Panc1 (cell line): ENCODE data around the gene RPL12. TPM values are rescaled to one million over a fixed set of nuclear protein-coding genes. Genes with fewer than 3 reads are reported as not detected.

Experiments
- ATAC-seq: fragments of 200-7000 bp; cut with Tn5 transposase; 2 replicates; pipeline ENCODE4 v1.9.1; 2020; ENCODE audit warnings: mild to moderate bottlenecking, moderate library complexity
- BruUV-seq: library from RNA; stranded (reverse); fragments of 400-500 nt; replicated peaks from 2 replicates; lab custom pipeline; 2021; lab: Mats Ljungman, UMichigan
- CTCF ChIA-PET: fragments of 300-600 bp; sonication (Branson Sonifier 250); formaldehyde crosslinking; loops from one replicate; lab custom pipeline; 2022; ENCODE audit warnings: antibody characterized with exemption; lab: Charles Lee
- POLR2A ChIA-PET: fragments of 300-600 bp; sonication (Branson Sonifier 250); formaldehyde crosslinking; loops from one replicate; lab custom pipeline; 2022; ENCODE audit warnings: antibody characterized with exemption; lab: Charles Lee
- DNase-seq: peaks from one replicate; pipeline ENCODE4 v3.0.0-alpha.2; 2010; ENCODE audit warnings: low read depth, low spot score
- H3K27ac ChIP-seq: 2 replicates; pipeline ENCODE4 v1.5.1; 2011; ENCODE audit warnings: mild to moderate bottlenecking, low read length, inconsistent platforms
- H3K27me3 ChIP-seq: fragments of 200-500 bp; sonication (Bioruptor generic); 2 replicates; pipeline ENCODE4 v1.6.0; 2014; ENCODE audit warnings: low read length, inconsistent platforms; ENCODE audit not compliant: control insufficient read depth, insufficient read depth
- H3K36me3 ChIP-seq: fragments of 200-500 bp; sonication (Bioruptor generic); 2 replicates; pipeline ENCODE4 v1.5.1; 2014; ENCODE audit warnings: inconsistent platforms, mild to moderate bottlenecking, low read length, moderate library complexity; ENCODE audit not compliant: control insufficient read depth, insufficient read depth
- H3K4me1 ChIP-seq: 2 replicates; pipeline ENCODE4 v1.5.1; 2011; ENCODE audit warnings: inconsistent platforms, mild to moderate bottlenecking, low read length, moderate library complexity; ENCODE audit not compliant: control insufficient read depth, insufficient read depth
- H3K4me3 ChIP-seq, 2 experiments: 2 replicates each; pipeline ENCODE4 v1.5.1; 2011 to 2012; ENCODE audit warnings: low read depth in 2 of 2, low read length in 2 of 2, mild to moderate bottlenecking in 2 of 2, inconsistent platforms in 1 of 2, moderate library complexity in 1 of 2
- H3K9me3 ChIP-seq: fragments of 200-500 bp; sonication (Bioruptor generic); 2 replicates; pipeline ENCODE4 v1.5.1; 2014; ENCODE audit warnings: low read depth, mild to moderate bottlenecking, inconsistent platforms, low read length, moderate library complexity; ENCODE audit not compliant: control insufficient read depth, insufficient read depth
- POLR2AphosphoS5 ChIP-seq: IDR thresholded peaks from 2 replicates; pipeline ENCODE4 v1.6.1; 2012; ENCODE audit warnings: mild to moderate bottlenecking, low read depth, low read length, moderate library complexity
- SIN3A ChIP-seq: IDR thresholded peaks from 2 replicates; pipeline ENCODE4 v1.6.1; 2012; ENCODE audit warnings: low read depth, mild to moderate bottlenecking, low read length, moderate library complexity, borderline replicate concordance; ENCODE audit not compliant: insufficient read depth
- TCF7L2 ChIP-seq: IDR thresholded peaks from 2 replicates; pipeline ENCODE4 v1.6.1; 2011; ENCODE audit warnings: mild to moderate bottlenecking, low read depth, low read length, inconsistent platforms
- in situ Hi-C: cut with HindIII; loops from 2 replicates; pipeline ENCODE4 v1.10.0; 2016; ENCODE audit warnings: low sequenced_read_pairs, low pct_unique_long_range_greater_than_20kb
- intact Hi-C: fragments of 100-400 bp; cut with micrococcal nuclease; formaldehyde crosslinking; loops from one replicate; pipeline ENCODE4 v1.10.0; 2022; ENCODE audit not compliant: unreplicated experiment
- total RNA-seq: library from RNA; stranded (reverse); gene quantifications from one replicate; pipeline ENCODE4 v1.2.1, GENCODE V29; 2021; ENCODE audit not compliant: unreplicated experiment
- TF ChIP-seq, protein P1 (sequence below): fragments of 450-650 bp; IDR thresholded peaks from 2 replicates; pipeline ENCODE4 v1.5.1; 2017; ENCODE audit warnings: mild to moderate bottlenecking
- TF ChIP-seq, protein P2 (sequence below), 2 experiments: IDR thresholded peaks; 2 replicates each; pipeline ENCODE4 v1.6.1; 2011 to 2012; ENCODE audit warnings: low read depth in 2 of 2, control low read depth in 1 of 2, low read length in 1 of 2, mild to moderate bottlenecking in 1 of 2, moderate library complexity in 1 of 2; ENCODE audit not compliant: insufficient read depth in 1 of 2

Gene RPL12
- total RNA-seq, 1 experiment from 2014 or later, result 951 TPM

DNA sequence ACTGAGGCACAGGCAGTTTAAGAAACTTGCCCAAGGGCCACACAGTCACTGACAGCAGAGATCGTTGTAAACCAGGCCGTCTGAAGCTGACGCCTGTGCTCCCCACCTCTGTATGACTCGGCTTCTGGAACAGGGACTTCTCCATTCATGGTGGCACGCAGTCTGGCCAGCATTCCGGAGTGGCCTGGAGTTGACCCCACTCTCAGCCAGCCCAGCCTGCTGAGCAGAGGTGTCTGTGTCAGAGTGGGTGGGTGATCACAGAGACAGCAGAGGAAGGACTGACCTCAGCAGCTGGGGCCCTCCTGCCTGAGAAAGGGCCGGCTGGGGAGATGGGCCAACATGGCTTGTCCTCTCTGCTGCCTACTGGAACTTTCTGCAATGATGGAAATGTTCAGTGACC, 12.7 kb upstream of the RPL12 start:
- CTCF ChIA-PET, result no interaction called here
- Histone ChIP-seq H3K9me3 (no peaks in the 10 kb centered on the region), H3K27ac (no peak overlapping the region), H3K4me3 (no peak overlapping the region), H3K4me1 (no peaks in the 10 kb centered on the region), H3K36me3 (peaks cover 2% of the 10 kb centered on the region; the same call in 1 of the 2 replicates), H3K27me3 (no peaks in the 10 kb centered on the region)
- TF ChIP-seq, protein P1, sequence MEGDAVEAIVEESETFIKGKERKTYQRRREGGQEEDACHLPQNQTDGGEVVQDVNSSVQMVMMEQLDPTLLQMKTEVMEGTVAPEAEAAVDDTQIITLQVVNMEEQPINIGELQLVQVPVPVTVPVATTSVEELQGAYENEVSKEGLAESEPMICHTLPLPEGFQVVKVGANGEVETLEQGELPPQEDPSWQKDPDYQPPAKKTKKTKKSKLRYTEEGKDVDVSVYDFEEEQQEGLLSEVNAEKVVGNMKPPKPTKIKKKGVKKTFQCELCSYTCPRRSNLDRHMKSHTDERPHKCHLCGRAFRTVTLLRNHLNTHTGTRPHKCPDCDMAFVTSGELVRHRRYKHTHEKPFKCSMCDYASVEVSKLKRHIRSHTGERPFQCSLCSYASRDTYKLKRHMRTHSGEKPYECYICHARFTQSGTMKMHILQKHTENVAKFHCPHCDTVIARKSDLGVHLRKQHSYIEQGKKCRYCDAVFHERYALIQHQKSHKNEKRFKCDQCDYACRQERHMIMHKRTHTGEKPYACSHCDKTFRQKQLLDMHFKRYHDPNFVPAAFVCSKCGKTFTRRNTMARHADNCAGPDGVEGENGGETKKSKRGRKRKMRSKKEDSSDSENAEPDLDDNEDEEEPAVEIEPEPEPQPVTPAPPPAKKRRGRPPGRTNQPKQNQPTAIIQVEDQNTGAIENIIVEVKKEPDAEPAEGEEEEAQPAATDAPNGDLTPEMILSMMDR, result no peak
- TF ChIP-seq TCF7L2 (no peak), SIN3A (no peak), POLR2AphosphoS5 (no peak)
- TF ChIP-seq, protein P2, sequence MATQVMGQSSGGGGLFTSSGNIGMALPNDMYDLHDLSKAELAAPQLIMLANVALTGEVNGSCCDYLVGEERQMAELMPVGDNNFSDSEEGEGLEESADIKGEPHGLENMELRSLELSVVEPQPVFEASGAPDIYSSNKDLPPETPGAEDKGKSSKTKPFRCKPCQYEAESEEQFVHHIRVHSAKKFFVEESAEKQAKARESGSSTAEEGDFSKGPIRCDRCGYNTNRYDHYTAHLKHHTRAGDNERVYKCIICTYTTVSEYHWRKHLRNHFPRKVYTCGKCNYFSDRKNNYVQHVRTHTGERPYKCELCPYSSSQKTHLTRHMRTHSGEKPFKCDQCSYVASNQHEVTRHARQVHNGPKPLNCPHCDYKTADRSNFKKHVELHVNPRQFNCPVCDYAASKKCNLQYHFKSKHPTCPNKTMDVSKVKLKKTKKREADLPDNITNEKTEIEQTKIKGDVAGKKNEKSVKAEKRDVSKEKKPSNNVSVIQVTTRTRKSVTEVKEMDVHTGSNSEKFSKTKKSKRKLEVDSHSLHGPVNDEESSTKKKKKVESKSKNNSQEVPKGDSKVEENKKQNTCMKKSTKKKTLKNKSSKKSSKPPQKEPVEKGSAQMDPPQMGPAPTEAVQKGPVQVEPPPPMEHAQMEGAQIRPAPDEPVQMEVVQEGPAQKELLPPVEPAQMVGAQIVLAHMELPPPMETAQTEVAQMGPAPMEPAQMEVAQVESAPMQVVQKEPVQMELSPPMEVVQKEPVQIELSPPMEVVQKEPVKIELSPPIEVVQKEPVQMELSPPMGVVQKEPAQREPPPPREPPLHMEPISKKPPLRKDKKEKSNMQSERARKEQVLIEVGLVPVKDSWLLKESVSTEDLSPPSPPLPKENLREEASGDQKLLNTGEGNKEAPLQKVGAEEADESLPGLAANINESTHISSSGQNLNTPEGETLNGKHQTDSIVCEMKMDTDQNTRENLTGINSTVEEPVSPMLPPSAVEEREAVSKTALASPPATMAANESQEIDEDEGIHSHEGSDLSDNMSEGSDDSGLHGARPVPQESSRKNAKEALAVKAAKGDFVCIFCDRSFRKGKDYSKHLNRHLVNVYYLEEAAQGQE (IDR thresholded peaks at IDR 0.05; ENCODE audit: insufficient read depth in 1 of 2, low read depth in 2 of 2, low read length in 1 of 2), result no peak
- no TSS peak for BruUV-seq
- DNase-seq (no peak), ATAC-seq (no peak)
- intact Hi-C loops, result no loop called here
- POLR2A ChIA-PET, result no interaction called here
- in situ Hi-C loops, result no loop called here

DNA sequence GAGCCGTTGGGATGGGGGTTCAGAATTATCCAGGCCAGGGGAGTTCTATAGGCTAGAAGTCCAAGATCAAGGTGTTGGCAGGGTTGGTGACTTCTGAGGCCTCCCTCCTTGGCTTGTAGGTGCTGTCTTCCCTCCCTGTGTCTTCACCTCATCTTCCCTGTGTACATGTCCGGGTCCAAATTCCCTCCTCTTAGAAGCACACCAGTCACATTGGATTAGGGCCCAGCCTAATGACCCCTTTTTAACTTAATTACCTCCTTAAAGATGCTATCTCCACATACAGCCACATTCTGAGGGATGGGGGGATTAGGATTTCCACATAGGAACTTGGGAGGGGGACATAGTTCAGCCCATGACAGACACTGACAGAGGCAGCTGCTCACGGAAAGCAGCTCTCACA, 12.2 kb upstream of the RPL12 start:
- in situ Hi-C loops, result no loop called here
- ATAC-seq (no peak), DNase-seq (no peak)
- Histone ChIP-seq H3K36me3 (peaks cover 2% of the 10 kb centered on the region; the same call in 1 of the 2 replicates), H3K27ac (no peak overlapping the region), H3K27me3 (no peaks in the 10 kb centered on the region), H3K4me3 (no peak overlapping the region), H3K9me3 (no peaks in the 10 kb centered on the region), H3K4me1 (no peaks in the 10 kb centered on the region)
- BruUV-seq, result no TSS peak
- intact Hi-C loops, result no loop called here
- POLR2A ChIA-PET, result no interaction called here
- TF ChIP-seq, protein P1, result no peak
- no peak for TF ChIP-seq POLR2AphosphoS5
- no peak for TF ChIP-seq SIN3A
- TF ChIP-seq TCF7L2, result no peak
- TF ChIP-seq, protein P2 (IDR thresholded peaks at IDR 0.05; ENCODE audit: insufficient read depth in 1 of 2, low read depth in 2 of 2, low read length in 1 of 2), result no peak
- CTCF ChIA-PET, result interaction anchor here (0.5 kb wide), 1 partner anchor 10 kb away, joined by 3 read pairs; no protein-coding TSS in a partner anchor
